MM.1S (cell line): ENCODE measurements around the gene AGBL1.

ENCODE experiments used
- EZH2 ChIP-seq: fragments of 300-600 bp; sonication (generic); optimal IDR thresholded peaks from 2 replicates; pipeline ENCODE3; 2017; ENCODE audit warnings: low read depth, mild to moderate bottlenecking, antibody characterized with exemption, low read length, mixed read lengths
- EZH2phosphoT487 ChIP-seq: fragments of 300-600 bp; sonication (generic); IDR thresholded peaks from 2 replicates; pipeline ENCODE4 v1.6.1; 2018; ENCODE audit warnings: antibody characterized with exemption, low read length
- TF ChIP-seq, protein P1 (sequence below): fragments of 300-600 bp; sonication (generic); IDR thresholded peaks from 2 replicates; pipeline ENCODE4 v1.5.1; 2016; ENCODE audit warnings: antibody characterized with exemption, low read length, mixed read lengths

DNA sequence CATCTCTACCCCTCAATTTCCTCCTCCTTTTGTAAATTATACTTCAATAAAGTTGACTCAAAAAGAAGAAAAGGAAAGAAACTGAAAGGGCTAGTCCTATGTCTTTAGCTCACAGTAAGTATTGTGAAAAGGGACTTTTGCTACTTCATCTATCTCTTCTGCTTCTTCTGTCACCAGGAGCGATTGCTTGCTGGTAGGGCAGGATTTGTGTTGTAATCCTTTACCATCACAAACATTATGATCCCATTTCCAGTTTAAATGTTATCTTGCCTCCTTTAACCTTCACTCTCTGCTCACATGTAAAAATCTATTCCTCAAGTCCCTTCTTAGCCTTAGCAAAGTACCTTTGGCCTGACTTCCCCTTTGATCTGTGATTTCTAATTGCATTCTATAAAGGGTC, 537.1 kb downstream of the AGBL1 start:
- TF ChIP-seq EZH2 (no peak), EZH2phosphoT487 (no peak)
- TF ChIP-seq, protein P1, sequence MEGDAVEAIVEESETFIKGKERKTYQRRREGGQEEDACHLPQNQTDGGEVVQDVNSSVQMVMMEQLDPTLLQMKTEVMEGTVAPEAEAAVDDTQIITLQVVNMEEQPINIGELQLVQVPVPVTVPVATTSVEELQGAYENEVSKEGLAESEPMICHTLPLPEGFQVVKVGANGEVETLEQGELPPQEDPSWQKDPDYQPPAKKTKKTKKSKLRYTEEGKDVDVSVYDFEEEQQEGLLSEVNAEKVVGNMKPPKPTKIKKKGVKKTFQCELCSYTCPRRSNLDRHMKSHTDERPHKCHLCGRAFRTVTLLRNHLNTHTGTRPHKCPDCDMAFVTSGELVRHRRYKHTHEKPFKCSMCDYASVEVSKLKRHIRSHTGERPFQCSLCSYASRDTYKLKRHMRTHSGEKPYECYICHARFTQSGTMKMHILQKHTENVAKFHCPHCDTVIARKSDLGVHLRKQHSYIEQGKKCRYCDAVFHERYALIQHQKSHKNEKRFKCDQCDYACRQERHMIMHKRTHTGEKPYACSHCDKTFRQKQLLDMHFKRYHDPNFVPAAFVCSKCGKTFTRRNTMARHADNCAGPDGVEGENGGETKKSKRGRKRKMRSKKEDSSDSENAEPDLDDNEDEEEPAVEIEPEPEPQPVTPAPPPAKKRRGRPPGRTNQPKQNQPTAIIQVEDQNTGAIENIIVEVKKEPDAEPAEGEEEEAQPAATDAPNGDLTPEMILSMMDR, result no peak
